ENCODE data around the gene HEXIM1. TPM values are rescaled to one million over a fixed set of nuclear protein-coding genes. Genes with fewer than 3 reads are reported as not detected.

HEXIM1 gene
- total and polyA plus RNA-seq, 2 experiments from 2014 or later, result 9.2 to 10.9 TPM

GRCh38 chr17:45110676-45111611 is 37.3 kb upstream of the HEXIM1 start:
- H3K27me3 Mint-ChIP-seq (ENCODE audit: insufficient read depth, low read depth, poor library complexity), result peaks cover 22% of the 10 kb centered on the region
- H3K4me1 Mint-ChIP-seq, result peaks cover 24% of the 10 kb centered on the region
- H3K79me2 ChIP-seq (replicated peaks; ENCODE audit: insufficient read depth), result no peaks in the 10 kb centered on the region
- H3K27ac ChIP-seq (ENCODE audit: low read depth), result 0 out of 2 replicates have a peak overlapping the region, but pooled peaks have one; percentile 50
- 0 out of 3 replicates have a peak, but pooled peaks have one; percentile 4 for ATAC-seq
- no peak for DNase-seq (ENCODE audit: low spot score)
- no peak for TF ChIP-seq CTCF (conservative IDR thresholded peaks at IDR 0.05; ENCODE audit: low read depth in 2 of 2)
- TF ChIP-seq ETS1 (IDR thresholded peaks at IDR 0.05), result no peak
- no peak for TF ChIP-seq EZH2 (IDR thresholded peaks at IDR 0.05; ENCODE audit: low read depth, unreplicated experiment)
- TF ChIP-seq CREB1 (CRISPR knock-in tag; IDR thresholded peaks at IDR 0.05; ENCODE audit: low read depth), result no peak
- peaks cover 4% of the 10 kb centered on the region; the same call in 1 of the 2 replicates for H3K4me1 ChIP-seq (ENCODE audit: insufficient read depth)
- no peaks in the 10 kb centered on the region for H3K9me3 Mint-ChIP-seq
- no peak overlapping the region for H3K4me2 ChIP-seq
- H3K9me2 ChIP-seq (ENCODE audit: insufficient read depth), result no peaks in the 10 kb centered on the region
- H3K36me3 Mint-ChIP-seq (ENCODE audit: low read depth), result peaks cover 28% of the 10 kb centered on the region
- H3K4me3 ChIP-seq, result no peak overlapping the region
- peaks cover 5% of the 10 kb centered on the region for H4K20me1 ChIP-seq (replicated peaks; ENCODE audit: insufficient read depth)
- no peaks in the 10 kb centered on the region for H3K27me3 ChIP-seq (ENCODE audit: insufficient read depth)
- H3K27ac Mint-ChIP-seq, result peak overlapping the region; percentile 27; the same call in 1 of the 2 replicates
- 0 out of 2 replicates have a peak, but pooled peaks cover 5% of the 10 kb centered on the region for H3K36me3 ChIP-seq (ENCODE audit: insufficient read depth)
- H3K4me3 Mint-ChIP-seq, result no peak overlapping the region
- H2AFZ ChIP-seq, result no peak overlapping the region
- peaks cover 2% of the 10 kb centered on the region; the same call in 1 of the 2 replicates for H3F3A ChIP-seq (replicated peaks; ENCODE audit: low read depth)

GRCh38 chr17:45111850-45112249 is 36.4 kb upstream of the HEXIM1 start:
- H3F3A ChIP-seq (replicated peaks; ENCODE audit: low read depth), result peaks cover 2% of the 10 kb centered on the region; the same call in 1 of the 2 replicates
- ATAC-seq, result no peak
- H3K27ac ChIP-seq (ENCODE audit: low read depth), result no peak overlapping the region
- H3K36me3 Mint-ChIP-seq (ENCODE audit: low read depth), result peaks cover 19% of the 10 kb centered on the region
- no peaks in the 10 kb centered on the region for H3K79me2 ChIP-seq (replicated peaks; ENCODE audit: insufficient read depth)
- peaks cover 4% of the 10 kb centered on the region; the same call in 1 of the 2 replicates for H3K4me1 ChIP-seq (ENCODE audit: insufficient read depth)
- H3K27me3 Mint-ChIP-seq (ENCODE audit: insufficient read depth, low read depth, poor library complexity), result peaks cover 22% of the 10 kb centered on the region
- no peak overlapping the region for H3K4me3 Mint-ChIP-seq
- no peaks in the 10 kb centered on the region for H3K9me2 ChIP-seq (ENCODE audit: insufficient read depth)
- H3K36me3 ChIP-seq (ENCODE audit: insufficient read depth), result no peaks in the 10 kb centered on the region
- H3K27me3 ChIP-seq (ENCODE audit: insufficient read depth), result no peaks in the 10 kb centered on the region
- H3K9me3 Mint-ChIP-seq, result no peaks in the 10 kb centered on the region
- no peak overlapping the region for H2AFZ ChIP-seq
- DNase-seq (ENCODE audit: low spot score), result no peak
- no peak overlapping the region for H3K27ac Mint-ChIP-seq
- no peak overlapping the region for H3K4me3 ChIP-seq
- no peak overlapping the region for H3K4me2 ChIP-seq
- no peaks in the 10 kb centered on the region; the same call in 1 of the 2 replicates for H4K20me1 ChIP-seq (replicated peaks; ENCODE audit: insufficient read depth)
- H3K4me1 Mint-ChIP-seq, result peaks cover 31% of the 10 kb centered on the region
- no peak for TF ChIP-seq NANOG (IDR thresholded peaks at IDR 0.05; ENCODE audit: borderline replicate concordance)
